GM12891 (cell line): ENCODE data around the gene TUBA3D.
"Not testable (repeated sequence)": the region's sequence is repeated elsewhere in the genome, so short reads cannot be mapped to it uniquely, and the experiment has no call there.

Experiments used
- POLR2A ChIP-seq: IDR thresholded peaks from 2 replicates; pipeline ENCODE4 v1.6.1; 2011; ENCODE audit warnings: low read depth, low read length, control low read depth
- POLR2AphosphoS5 ChIP-seq: IDR thresholded peaks from 2 replicates; pipeline ENCODE4 v1.6.1; 2011; ENCODE audit warnings: low read depth, low read length, control low read depth

- TF ChIP-seq POLR2AphosphoS5, POLR2A: not testable (repeated sequence)
Measured at GRCh38 chr2:131517856-131518255, 41.9 kb downstream of the TUBA3D start.
